Measurements from ENCODE around the gene AUH. TPM values are rescaled to one million over a fixed set of nuclear protein-coding genes. Genes with fewer than 3 reads are reported as not detected.

Gene AUH
- total and polyA plus RNA-seq, 2 donors (not counting 1 experiment from before 2014, with no cell fraction given), result 5.2 to 29.1 TPM

GRCh38 chr9:91269907-91270491 is 91.7 kb downstream of the AUH start:
- DNase-seq (no peak), ATAC-seq (ENCODE audit: low read depth) (no peak)
- Histone ChIP-seq H3K4me2 (replicated peaks; ENCODE audit: low read depth, low read length, poor library complexity, severe bottlenecking) (no peak overlapping the region), H3K36me3 (replicated peaks in 1 of 2; ENCODE audit: control extremely low read depth in 1 of 2, control insufficient read depth in 1 of 2, extremely low read depth in 1 of 2, insufficient read depth in 2 of 2, low read length in 1 of 2) (peaks cover under 1 to 3% of the 10 kb centered on the region in 2 experiments), H3K27me3 (replicated peaks in 1 of 4; ENCODE audit: control extremely low read depth in 1 of 4, control insufficient read depth in 3 of 4, insufficient read depth in 4 of 4, low read length in 3 of 4) (no peaks in the 10 kb centered on the region), H3K79me2 (ENCODE audit: control insufficient read depth, insufficient read depth, low read length) (no peaks in the 10 kb centered on the region), H4K20me1 (ENCODE audit: control insufficient read depth, insufficient read depth, low read length, poor library complexity, severe bottlenecking) (no peaks in the 10 kb centered on the region), H3K4me3 (ENCODE audit: control extremely low read depth in 1 of 5, extremely low read depth in 1 of 5, insufficient read depth in 1 of 5, low read depth in 2 of 5, low read length in 4 of 5) (no peak overlapping the region), H3K27ac (ENCODE audit: low read length in 2 of 2) (no peak overlapping the region), H3K4me1 (ENCODE audit: control insufficient read depth in 2 of 2, insufficient read depth in 2 of 2, low read length in 2 of 2) (no peaks in the 10 kb centered on the region), H3K9me3 (ENCODE audit: control extremely low read depth in 1 of 3, control insufficient read depth in 2 of 3, insufficient read depth in 1 of 3, low read length in 2 of 3) (no peaks in the 10 kb centered on the region), H2AFZ (ENCODE audit: insufficient read depth, low read depth, low read length, poor library complexity, severe bottlenecking) (no peak overlapping the region), H3K9ac (ENCODE audit: low read length) (no peak overlapping the region)
- Mint-ChIP-seq H3K27ac (no peak overlapping the region), H3K9me3 (ENCODE audit: insufficient read depth) (no peaks in the 10 kb centered on the region), H3K27me3 (no peaks in the 10 kb centered on the region), H3K4me3 (no peak overlapping the region), H3K4me1 (peaks cover 9% of the 10 kb centered on the region)
- intact Hi-C loops (cut with micrococcal nuclease), result no loop called here
- TF ChIP-seq EZH2 (IDR thresholded peaks at IDR 0.05; ENCODE audit: borderline replicate concordance, insufficient read depth, low read depth, low read length, poor library complexity, severe bottlenecking) (no peak), CTCF (IDR thresholded peaks at IDR 0.05) (no peak)
- no CpG with 5 or more reads among the region's 2 CpGs for WGBS (ENCODE audit: insufficient coverage)
- POLR2A ChIA-PET, result no interaction called here
- CTCF ChIA-PET, result no interaction called here

- ChIA-PET CTCF (no interaction called here), POLR2A (no interaction called here)
- Mint-ChIP-seq H3K4me1 (no peaks in the 10 kb centered on the region), H3K27me3 (no peaks in the 10 kb centered on the region), H3K27ac (no peak overlapping the region), H3K9me3 (ENCODE audit: insufficient read depth) (peaks cover 3% of the 10 kb centered on the region), H3K4me3 (no peak overlapping the region)
- intact Hi-C loops (cut with micrococcal nuclease), result no loop called here
- no peak overlapping the region for H3K9ac ChIP-seq (ENCODE audit: low read length)
- H3K4me1 ChIP-seq (ENCODE audit: control insufficient read depth in 2 of 2, insufficient read depth in 2 of 2, low read length in 2 of 2), result no peaks in the 10 kb centered on the region
- H3K27me3 ChIP-seq (replicated peaks in 1 of 4; ENCODE audit: control extremely low read depth in 1 of 4, control insufficient read depth in 3 of 4, insufficient read depth in 4 of 4, low read length in 3 of 4), result no peaks in the 10 kb centered on the region
- no peak overlapping the region for H3K27ac ChIP-seq (ENCODE audit: low read length in 2 of 2)
- H2AFZ ChIP-seq (ENCODE audit: insufficient read depth, low read depth, low read length, poor library complexity, severe bottlenecking), result no peak overlapping the region
- no peak for TF ChIP-seq EZH2 (IDR thresholded peaks at IDR 0.05; ENCODE audit: borderline replicate concordance, insufficient read depth, low read depth, low read length, poor library complexity, severe bottlenecking)
- no peak for TF ChIP-seq CTCF (IDR thresholded peaks at IDR 0.05)
- H3K4me3 ChIP-seq (ENCODE audit: control extremely low read depth in 1 of 5, extremely low read depth in 1 of 5, insufficient read depth in 1 of 5, low read depth in 2 of 5, low read length in 4 of 5), result no peak overlapping the region
- H3K4me2 ChIP-seq (replicated peaks; ENCODE audit: low read depth, low read length, poor library complexity, severe bottlenecking), result no peak overlapping the region
- H4K20me1 ChIP-seq (ENCODE audit: control insufficient read depth, insufficient read depth, low read length, poor library complexity, severe bottlenecking), result no peaks in the 10 kb centered on the region
- no peaks in the 10 kb centered on the region for H3K79me2 ChIP-seq (ENCODE audit: control insufficient read depth, insufficient read depth, low read length)
- no peak for ATAC-seq (ENCODE audit: low read depth)
- H3K36me3 ChIP-seq (replicated peaks in 1 of 2; ENCODE audit: control extremely low read depth in 1 of 2, control insufficient read depth in 1 of 2, extremely low read depth in 1 of 2, insufficient read depth in 2 of 2, low read length in 1 of 2), result peaks cover 3 to 4% of the 10 kb centered on the region in 2 experiments
- no peak for DNase-seq
- peaks cover 0 to 6% (median 0%) of the 10 kb centered on the region in 3 donors for H3K9me3 ChIP-seq (ENCODE audit: control extremely low read depth in 1 of 3, control insufficient read depth in 2 of 3, insufficient read depth in 1 of 3, low read length in 2 of 3)
These were observed 95.3 kb downstream of the AUH start for GRCh38 chr9:91266448-91266847.

Measured in B cell (primary cell).